ENCODE measurements around the gene GPANK1. TPM values are rescaled to one million over a fixed set of nuclear protein-coding genes. Genes with fewer than 3 reads are reported as not detected.

Gene GPANK1
- total and polyA plus RNA-seq, 10 of the 15 experiments (the other 5 are each of a cell fraction or from before 2014, with no cell fraction given): 11.7 to 36.3 (median 17.5) TPM

- POLR2A ChIA-PET: interaction anchor here (0.6 kb wide), 1 partner anchor 85 kb away, joined by 5 read pairs; no protein-coding TSS in a partner anchor
- WGBS (ENCODE audit: insufficient coverage, insufficient replicate concordance, low lambda C conversion rate, missing lambda C conversion rate): 0% methylated on average over 4 of the region's 4 CpGs
Measured at GRCh38 chr6:31713465-31713864, 48.7 kb upstream of the GPANK1 start.

More at GRCh38 chr6:31713465-31713864, 48.7 kb upstream of the GPANK1 start:
- Histone ChIP-seq H3K27ac (ENCODE audit: control insufficient read depth, insufficient read depth) (no peak overlapping the region), H3K36me3 (ENCODE audit: control insufficient read depth in 2 of 2, insufficient read depth in 2 of 2, low read length in 1 of 2) (no peaks in the 10 kb centered on the region), H4K20me1 (ENCODE audit: control insufficient read depth, insufficient read depth) (no peaks in the 10 kb centered on the region), H3K27me3 (replicated peaks in 1 of 2; ENCODE audit: control insufficient read depth in 2 of 2, insufficient read depth in 2 of 2, low read length in 1 of 2) (peaks cover 0 to 2% of the 10 kb centered on the region in 2 experiments; a peak in 3 of 4 replicates), H3K4me1 (ENCODE audit: control insufficient read depth, insufficient read depth, low read length) (no peaks in the 10 kb centered on the region), H3K9ac (ENCODE audit: control insufficient read depth, insufficient read depth, low read length) (no peak overlapping the region), H3K9me3 (replicated peaks; ENCODE audit: control insufficient read depth, insufficient read depth, low read length) (no peaks in the 10 kb centered on the region), H3K4me3 (no peak overlapping the region), H3K79me2 (ENCODE audit: control insufficient read depth, insufficient read depth, low read length) (no peaks in the 10 kb centered on the region), H2AFZ (ENCODE audit: control insufficient read depth, low read depth, low read length) (no peak overlapping the region), H3K4me2 (ENCODE audit: control insufficient read depth, insufficient read depth) (no peak overlapping the region)
- ChIA-PET CTCF (interaction anchor here (0.8 to 2.9 kb wide), 4 partner anchors 10 to 57 kb away, joined by 3 to 14 read pairs (median 4); partner anchors contain the start of gene MPIG6B), RAD21 (ENCODE audit: unreplicated experiment) (interaction anchor here (1.2 kb wide), 1 partner anchor 33 kb away, joined by 4 read pairs; the partner anchor contains the start of gene LY6G5C), SMC1A (ENCODE audit: uncharacterized antibody, unreplicated experiment) (interaction anchor here (0.6 kb wide), 1 partner anchor 56 kb away, joined by 3 read pairs; no protein-coding TSS in a partner anchor)
- intact Hi-C loops (cut with micrococcal nuclease; ENCODE audit: unreplicated experiment): no loop called here
- no peak for ATAC-seq
- in situ Hi-C loops (cut with MboI): no loop called here
- no peak for DNase-seq (ENCODE audit: low read depth, low spot score)
- no peak for FAIRE-seq
- BruUV-seq (replicated peaks): no TSS peak
- TF ChIP-seq, protein P1, sequence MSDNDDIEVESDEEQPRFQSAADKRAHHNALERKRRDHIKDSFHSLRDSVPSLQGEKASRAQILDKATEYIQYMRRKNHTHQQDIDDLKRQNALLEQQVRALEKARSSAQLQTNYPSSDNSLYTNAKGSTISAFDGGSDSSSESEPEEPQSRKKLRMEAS (IDR thresholded peaks at IDR 0.05; ENCODE audit: low read depth, low read length): no peak
- TF ChIP-seq NRF1 (conservative IDR thresholded peaks at IDR 0.05; ENCODE audit: low read depth, low read length) (no peak), IRF4 (IDR thresholded peaks at IDR 0.05; ENCODE audit: low read depth, low read length) (no peak), MEF2A (IDR thresholded peaks at IDR 0.05; ENCODE audit: insufficient read depth, low read depth, low read length) (no peak), KLF5 (IDR thresholded peaks at IDR 0.05; ENCODE audit: partially characterized antibody) (no peak), KDM1A (IDR thresholded peaks at IDR 0.05; ENCODE audit: borderline replicate concordance) (no peak), PAX5 (IDR thresholded peaks at IDR 0.05; ENCODE audit: borderline replicate concordance, low read depth, low read length) (no peak), RBBP5 (conservative IDR thresholded peaks at IDR 0.05) (no peak), ZBTB4 (CRISPR knock-in tag; IDR thresholded peaks at IDR 0.05) (no peak), YBX1 (IDR thresholded peaks at IDR 0.05) (no peak), ZZZ3 (IDR thresholded peaks at IDR 0.05; ENCODE audit: control insufficient read depth, insufficient read length, low read depth) (no peak), IKZF2 (IDR thresholded peaks at IDR 0.05) (no peak), CBX5 (IDR thresholded peaks at IDR 0.05; ENCODE audit: low read depth) (no peak), ATF7 (IDR thresholded peaks at IDR 0.05; ENCODE audit: low read depth) (no peak)

Measured in GM12878 (cell line).